ENCODE measurements around the gene IKZF3. TPM values are rescaled to one million over a fixed set of nuclear protein-coding genes. Genes with fewer than 3 reads are reported as not detected.
"Not testable (repeated sequence)": the region's sequence is repeated elsewhere in the genome, so short reads cannot be mapped to it uniquely, and the experiment has no call there.

IKZF3 gene
- total RNA-seq, 1 donor from 2014 or later = not detected

- Mint-ChIP-seq H3K9me3 (ENCODE audit: unreplicated experiment) (no peaks in the 10 kb centered on the region), H3K4me3 (ENCODE audit: unreplicated experiment) (no peak overlapping the region), H3K27me3 (ENCODE audit: unreplicated experiment) (peaks cover 3% of the 10 kb centered on the region), H3K4me1 (ENCODE audit: unreplicated experiment) (peaks cover 5% of the 10 kb centered on the region), H3K36me3 (ENCODE audit: low read depth, unreplicated experiment) (no peaks in the 10 kb centered on the region), H3K27ac (ENCODE audit: unreplicated experiment) (no peak overlapping the region)
- TF ChIP-seq CTCF (IDR thresholded peaks at IDR 0.05; ENCODE audit: unreplicated experiment) = no peak
- DNase-seq (ENCODE audit: low spot score) = no peak
Measured at GRCh38 chr17:39752241-39752881, 111.8 kb downstream of the IKZF3 start.

- Mint-ChIP-seq H3K27ac (ENCODE audit: unreplicated experiment) (no peak overlapping the region), H3K9me3 (ENCODE audit: unreplicated experiment) (no peaks in the 10 kb centered on the region), H3K4me1 (ENCODE audit: unreplicated experiment) (peaks cover 5% of the 10 kb centered on the region), H3K4me3 (ENCODE audit: unreplicated experiment) (no peak overlapping the region), H3K36me3 (ENCODE audit: low read depth, unreplicated experiment) (no peaks in the 10 kb centered on the region), H3K27me3 (ENCODE audit: unreplicated experiment) (peaks cover 3% of the 10 kb centered on the region)
- no peak for DNase-seq (ENCODE audit: low spot score)
- no peak for TF ChIP-seq CTCF (IDR thresholded peaks at IDR 0.05; ENCODE audit: unreplicated experiment)
Measured at GRCh38 chr17:39751637-39752036, 112.5 kb downstream of the IKZF3 start.

GRCh38 chr17:39751016-39751543 lies 113.0 kb downstream of the IKZF3 start:
- H3K4me1 Mint-ChIP-seq (ENCODE audit: unreplicated experiment) = peaks cover 5% of the 10 kb centered on the region
- no peak overlapping the region for H3K4me3 Mint-ChIP-seq (ENCODE audit: unreplicated experiment)
- no peak for TF ChIP-seq CTCF (IDR thresholded peaks at IDR 0.05; ENCODE audit: unreplicated experiment)
- no peak for DNase-seq (ENCODE audit: low spot score)
- H3K36me3 Mint-ChIP-seq (ENCODE audit: low read depth, unreplicated experiment) = no peaks in the 10 kb centered on the region
- no peak overlapping the region for H3K27ac Mint-ChIP-seq (ENCODE audit: unreplicated experiment)
- H3K9me3 Mint-ChIP-seq (ENCODE audit: unreplicated experiment) = no peaks in the 10 kb centered on the region
- peaks cover 3% of the 10 kb centered on the region for H3K27me3 Mint-ChIP-seq (ENCODE audit: unreplicated experiment)

- H3K4me3 Mint-ChIP-seq (ENCODE audit: unreplicated experiment) = no peak overlapping the region
- H3K27ac Mint-ChIP-seq (ENCODE audit: unreplicated experiment) = no peak overlapping the region
- no peaks in the 10 kb centered on the region for H3K9me3 Mint-ChIP-seq (ENCODE audit: unreplicated experiment)
- H3K27me3 Mint-ChIP-seq (ENCODE audit: unreplicated experiment) = peaks cover 3% of the 10 kb centered on the region
- no peak for DNase-seq (ENCODE audit: low spot score)
- no peak for TF ChIP-seq CTCF (IDR thresholded peaks at IDR 0.05; ENCODE audit: unreplicated experiment)
- no peaks in the 10 kb centered on the region for H3K36me3 Mint-ChIP-seq (ENCODE audit: low read depth, unreplicated experiment)
- peaks cover 5% of the 10 kb centered on the region for H3K4me1 Mint-ChIP-seq (ENCODE audit: unreplicated experiment)
Measured at GRCh38 chr17:39750131-39751015, 113.7 kb downstream of the IKZF3 start.

- not testable (repeated sequence) for H3K4me1 Mint-ChIP-seq (ENCODE audit: unreplicated experiment); H3K36me3 Mint-ChIP-seq (ENCODE audit: low read depth, unreplicated experiment); DNase-seq (ENCODE audit: low spot score); H3K4me3 Mint-ChIP-seq (ENCODE audit: unreplicated experiment); H3K9me3 Mint-ChIP-seq (ENCODE audit: unreplicated experiment); H3K27ac Mint-ChIP-seq (ENCODE audit: unreplicated experiment); H3K27me3 Mint-ChIP-seq (ENCODE audit: unreplicated experiment)
Measured at GRCh38 chr17:39748444-39749034, 115.6 kb downstream of the IKZF3 start.

All from endothelial cell (in vitro differentiated cells).